DLD1 (cell line): ENCODE measurements around the gene UBP1.

Experiments used
- in situ Hi-C: cut with HindIII; loops from 2 replicates; pipeline ENCODE4 v1.10.0; 2017; ENCODE audit warnings: low sequenced_read_pairs

The UBP1 gene

GRCh38 chr3:33392144-33392543 is 48.1 kb downstream of the UBP1 start:
- in situ Hi-C loops = no loop called here

GRCh38 chr3:33391255-33391995 is 48.8 kb downstream of the UBP1 start:
- in situ Hi-C loops = no loop called here

DNA sequence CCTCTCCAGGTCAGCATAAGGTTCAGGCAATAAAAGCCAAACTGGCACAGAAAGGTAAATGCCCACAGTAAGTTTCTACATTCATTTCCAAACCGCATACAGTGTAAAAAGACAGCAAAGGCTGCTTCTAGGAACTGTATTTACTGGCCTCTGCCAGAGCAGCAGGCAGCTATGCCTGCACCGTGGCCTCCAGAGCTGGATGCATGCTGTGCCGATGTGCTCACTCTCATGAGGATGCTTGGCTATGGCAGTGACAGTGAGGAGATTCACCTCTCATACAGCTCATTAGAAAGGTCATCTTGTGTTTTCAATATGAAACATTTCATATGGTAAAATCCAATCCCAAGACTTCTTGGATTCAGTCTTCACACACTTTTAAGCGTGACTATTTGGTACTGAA is 50.3 kb downstream of the UBP1 start:
- in situ Hi-C loops = no loop called here

GRCh38 chr3:33388374-33389100 is 51.7 kb downstream of the UBP1 start:
- in situ Hi-C loops = no loop called here

DNA sequence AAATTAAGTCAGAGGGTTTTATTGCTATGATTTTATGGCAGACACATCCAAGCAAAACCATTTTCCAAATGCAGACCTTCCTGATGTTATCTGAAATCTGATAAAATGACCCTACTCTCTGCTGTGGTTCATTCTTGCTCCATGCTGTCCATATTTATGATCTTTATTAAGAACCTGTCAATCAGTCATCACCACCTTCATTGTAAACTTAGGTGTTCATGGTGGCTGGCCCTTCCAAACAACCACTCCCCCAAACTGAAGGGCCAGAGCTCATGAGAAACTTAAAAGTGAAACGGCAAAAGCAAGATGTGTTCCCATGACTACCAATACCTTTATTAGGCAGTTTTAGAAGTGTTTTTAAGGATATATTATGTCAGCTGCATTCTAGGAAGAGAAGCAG is 53.6 kb downstream of the UBP1 start:
- in situ Hi-C loops = no loop called here

GRCh38 chr3:33385423-33385822 is 54.8 kb downstream of the UBP1 start:
- in situ Hi-C loops = no loop called here

DNA sequence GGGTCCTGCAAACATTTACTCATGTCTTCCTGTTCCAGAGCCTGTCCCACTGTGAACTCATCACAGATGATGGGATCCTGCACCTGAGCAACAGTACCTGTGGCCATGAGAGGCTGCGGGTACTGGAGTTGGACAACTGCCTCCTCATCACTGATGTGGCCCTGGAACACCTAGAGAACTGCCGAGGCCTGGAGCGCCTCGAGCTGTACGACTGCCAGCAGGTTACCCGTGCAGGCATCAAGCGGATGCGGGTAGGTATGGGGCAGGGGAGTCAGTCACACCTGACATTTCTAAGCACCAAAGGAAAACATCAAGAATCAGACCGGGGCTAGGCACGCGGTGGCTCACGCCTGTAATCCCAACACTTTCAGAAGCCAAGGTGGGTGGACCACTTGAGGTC is 56.3 kb downstream of the UBP1 start:
- in situ Hi-C loops = no loop called here

DNA sequence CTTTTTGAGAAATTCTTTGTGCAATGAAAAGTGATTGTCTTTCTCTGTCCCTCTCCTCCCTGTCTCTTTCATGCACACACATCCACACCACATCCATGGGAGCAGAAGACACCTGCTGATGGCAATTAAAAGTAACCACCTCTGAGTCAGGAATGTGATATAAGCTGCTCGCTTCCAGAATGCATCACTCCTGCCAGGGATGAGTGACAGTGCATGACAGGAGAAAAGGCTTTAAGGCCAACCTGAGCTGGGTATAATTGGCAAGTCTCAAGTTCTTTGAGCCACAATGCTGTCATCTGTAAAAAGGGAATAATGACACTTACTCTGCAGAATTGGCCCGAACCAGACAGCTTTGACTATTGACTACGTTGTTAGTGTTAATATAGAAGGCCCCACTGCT is 59.6 kb downstream of the UBP1 start:
- in situ Hi-C loops = no loop called here

DNA sequence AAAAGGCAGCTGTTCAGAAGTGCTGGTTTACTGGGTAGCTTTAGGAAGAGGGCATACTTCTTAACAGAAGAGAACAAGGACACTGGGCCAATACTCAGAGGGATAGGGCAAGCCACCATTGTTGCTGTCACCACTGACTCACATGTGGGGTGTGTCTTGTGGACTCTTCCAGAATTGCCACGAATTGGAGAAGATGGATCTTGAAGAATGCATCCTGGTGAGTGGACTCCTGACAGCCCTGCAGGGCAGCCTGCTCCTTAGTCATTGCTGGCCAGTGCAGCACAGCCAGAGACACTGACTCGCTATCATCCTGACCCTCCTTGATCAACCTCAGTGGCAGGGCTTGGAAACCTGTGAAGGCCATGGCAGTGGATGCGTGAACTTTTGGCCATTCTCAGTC is 62.3 kb downstream of the UBP1 start:
- in situ Hi-C loops = no loop called here

DNA sequence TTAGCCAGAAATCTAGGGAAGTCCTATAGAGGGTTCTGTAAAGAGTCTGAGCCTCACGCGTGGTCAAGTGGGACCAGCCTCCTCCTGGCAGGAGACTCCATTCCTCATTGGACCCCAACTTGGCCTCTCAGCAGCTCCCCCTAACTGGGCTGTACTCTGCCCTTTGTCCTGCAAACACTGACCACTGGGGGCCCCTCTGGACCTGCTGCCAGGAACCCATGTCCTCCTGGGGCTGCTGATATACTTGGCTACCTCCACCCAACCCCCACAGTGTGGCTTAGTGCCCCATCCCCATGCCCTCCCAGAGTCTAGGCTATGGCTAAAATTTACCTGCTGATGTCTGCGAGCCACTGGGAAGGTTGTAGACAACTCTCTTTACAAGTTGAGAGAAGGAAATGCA is 62.7 kb downstream of the UBP1 start:
- in situ Hi-C loops = no loop called here

DNA sequence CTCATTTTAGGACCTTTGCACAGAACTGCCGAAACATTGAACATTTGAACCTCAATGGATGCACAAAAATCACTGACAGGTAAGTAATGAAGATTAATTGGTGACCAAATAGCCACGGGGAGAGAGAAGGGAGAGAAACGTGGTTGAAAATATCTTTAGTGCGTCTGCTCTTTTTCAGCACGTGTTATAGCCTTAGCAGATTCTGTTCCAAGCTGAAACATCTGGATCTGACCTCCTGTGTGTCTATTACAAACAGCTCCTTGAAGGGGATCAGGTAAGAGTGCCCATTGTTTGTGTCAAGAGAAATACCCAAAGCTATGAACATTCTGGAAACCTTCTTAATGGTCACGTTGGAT is 67.1 kb downstream of the UBP1 start:
- in situ Hi-C loops = no loop called here

- in situ Hi-C loops = no loop called here
Observed at GRCh38 chr3:33372218-33373081, 67.8 kb downstream of the UBP1 start.

GRCh38 chr3:33364531-33365128 is 75.6 kb downstream of the UBP1 start:
- in situ Hi-C loops = no loop called here

GRCh38 chr3:33364060-33364459 is 76.1 kb downstream of the UBP1 start:
- in situ Hi-C loops = no loop called here

DNA sequence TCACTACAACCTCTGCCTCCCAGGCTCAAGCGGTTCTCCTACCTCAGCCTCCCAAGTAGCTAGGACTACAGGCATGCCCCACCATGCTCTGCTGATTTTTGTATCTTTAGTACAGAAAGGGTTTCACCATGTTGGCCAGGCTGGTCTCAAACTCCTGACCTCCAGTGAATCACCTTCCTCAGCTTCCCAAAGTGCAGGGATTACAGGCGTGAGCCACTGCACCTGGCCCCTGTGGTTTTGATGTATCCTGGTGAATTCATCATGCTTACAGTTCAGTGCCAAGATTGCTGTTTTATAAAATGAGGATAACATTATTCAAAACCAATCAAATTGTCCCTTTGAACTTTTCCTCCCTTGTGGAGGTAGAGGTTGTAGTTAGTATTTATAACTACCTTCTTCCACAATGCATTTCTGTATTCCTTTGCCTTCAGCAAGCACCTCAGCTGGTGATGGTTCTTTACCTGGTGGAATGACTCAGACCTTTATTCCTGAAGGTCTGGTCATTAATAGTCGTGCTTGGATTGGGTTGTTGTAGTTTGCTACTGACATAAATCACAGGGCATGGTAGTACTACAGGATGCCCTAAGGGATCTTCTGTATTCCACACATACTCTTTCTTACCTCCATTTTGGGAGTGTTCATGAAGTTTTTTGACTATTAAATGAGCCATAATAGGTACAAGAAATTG is 76.9 kb downstream of the UBP1 start:
- in situ Hi-C loops = no loop called here

GRCh38 chr3:33360136-33360825 is 79.9 kb downstream of the UBP1 start:
- in situ Hi-C loops = no loop called here

- in situ Hi-C loops = loop anchor here (5.0 kb wide), 1 partner anchor 46 kb away; no protein-coding TSS in a partner anchor
Observed at GRCh38 chr3:33358172-33358781, 81.9 kb downstream of the UBP1 start.

GRCh38 chr3:33355611-33356010 is 84.6 kb downstream of the UBP1 start:
- in situ Hi-C loops = loop anchor here (5.0 kb wide), 1 partner anchor 43 kb away; no protein-coding TSS in a partner anchor

- in situ Hi-C loops = no loop called here
Observed at GRCh38 chr3:33339758-33340157, 100.4 kb downstream of the UBP1 start.
